NB4 (cell line): ENCODE measurements around the gene RFPL2.
"Not testable (repeated sequence)": the region's sequence is repeated elsewhere in the genome, so short reads cannot be mapped to it uniquely, and the experiment has no call there.

Experiments
- DNase-seq: peaks from one replicate; pipeline ENCODE4 v3.0.0; 2010; ENCODE audit warnings: low read depth
- H3K4me3 ChIP-seq: one replicate; pipeline ENCODE4 v1.5.1; 2011; ENCODE audit warnings: mild to moderate bottlenecking, low read depth, low read length, moderate library complexity
- CTCF ChIP-seq: IDR thresholded peaks from one replicate; pipeline ENCODE4 v1.5.1; 2012; ENCODE audit warnings: low read depth, low read length
- MAX ChIP-seq: IDR thresholded peaks from 2 replicates; pipeline ENCODE4 v1.6.1; 2011; ENCODE audit warnings: low read depth, low read length
- MYC ChIP-seq: IDR thresholded peaks from 2 replicates; pipeline ENCODE4 v1.6.1; 2011; ENCODE audit warnings: low read depth, low read length
- POLR2A ChIP-seq: IDR thresholded peaks from 2 replicates; pipeline ENCODE4 v1.6.1; 2011; ENCODE audit warnings: mild to moderate bottlenecking; ENCODE audit not compliant: insufficient read length; ENCODE audit errors: extremely low read depth

The RFPL2 gene

GRCh38 chr22:32199961-32200360 lies 4.9 kb downstream of the RFPL2 start:
- no peak overlapping the region for H3K4me3 ChIP-seq
- no peak for DNase-seq
- TF ChIP-seq MAX (no peak), MYC (no peak), POLR2A (no peak), CTCF (no peak)

GRCh38 chr22:32199341-32199740 lies 5.5 kb downstream of the RFPL2 start:
- DNase-seq = no peak
- H3K4me3 ChIP-seq = no peak overlapping the region
- TF ChIP-seq MAX = no peak
- no peak for TF ChIP-seq POLR2A
- no peak for TF ChIP-seq MYC
- TF ChIP-seq CTCF = no peak

- H3K4me3 ChIP-seq, DNase-seq: not testable (repeated sequence)
These were observed 7.2 kb downstream of the RFPL2 start for GRCh38 chr22:32197553-32198226.

- not testable (repeated sequence) for DNase-seq, H3K4me3 ChIP-seq
These were observed 9.0 kb downstream of the RFPL2 start for GRCh38 chr22:32195900-32196299.

GRCh38 chr22:32193346-32193745 lies 11.5 kb downstream of the RFPL2 start:
- not testable (repeated sequence) for H3K4me3 ChIP-seq, DNase-seq

- H3K4me3 ChIP-seq, DNase-seq: not testable (repeated sequence)
These were observed 13.9 kb downstream of the RFPL2 start for GRCh38 chr22:32191021-32191420.

- H3K4me3 ChIP-seq = no peak overlapping the region
- TF ChIP-seq POLR2A (no peak), MAX (no peak), CTCF (no peak), MYC (no peak)
- DNase-seq = no peak
These were observed 19.1 kb downstream of the RFPL2 start for GRCh38 chr22:32185821-32186220.

- TF ChIP-seq CTCF = no peak
- no peak for TF ChIP-seq POLR2A
- no peak for TF ChIP-seq MAX
- TF ChIP-seq MYC = no peak
- no peak overlapping the region for H3K4me3 ChIP-seq
- DNase-seq = no peak
These were observed 21.2 kb downstream of the RFPL2 start for GRCh38 chr22:32183625-32184024.
